Natural killer cell (primary cell): ENCODE data around the gene DHRS3. TPM values are rescaled to one million over a fixed set of nuclear protein-coding genes. Genes with fewer than 3 reads are reported as not detected.
"Not testable (repeated sequence)": the region's sequence is repeated elsewhere in the genome, so short reads cannot be mapped to it uniquely, and the experiment has no call there.

ENCODE experiments used
- ATAC-seq, 3 donors: fragments of 150-1000 bp in 2 of 3; fragments of 200-7000 bp in 1 of 3; cut with Tn5 transposase; 1 replicate in 1 of 3; 2 replicates in 2 of 3; pipeline ENCODE4 v1.10.0; 2021; ENCODE audit warnings: mild to moderate bottlenecking in 2 of 3, moderate library complexity in 2 of 3
- DNase-seq, 2 donors: peaks; one replicate each; pipeline versions ENCODE4 v3.0.0 to v3.0.0-alpha.2; 2013 to 2021; ENCODE audit warnings: mixed read lengths in 1 of 2
- H3K27ac ChIP-seq: one replicate; pipeline ENCODE4 v1.5.1; 2013; ENCODE audit warnings: mild to moderate bottlenecking, low read length
- H3K27me3 ChIP-seq: one replicate; pipeline ENCODE4 v1.6.1; 2013; ENCODE audit warnings: low read length; ENCODE audit not compliant: control insufficient read depth, insufficient read depth
- H3K36me3 ChIP-seq: one replicate; pipeline ENCODE4 v1.6.1; 2013; ENCODE audit warnings: low read length; ENCODE audit not compliant: control insufficient read depth, insufficient read depth
- H3K4me1 ChIP-seq: one replicate; pipeline ENCODE4 v1.6.1; 2013; ENCODE audit warnings: low read length; ENCODE audit not compliant: control insufficient read depth, insufficient read depth
- H3K4me3 ChIP-seq: one replicate; pipeline ENCODE4 v1.5.1; 2013; ENCODE audit warnings: low read length
- H3K9me3 ChIP-seq: one replicate; pipeline ENCODE4 v1.6.1; 2013; ENCODE audit warnings: low read length; ENCODE audit not compliant: control insufficient read depth, insufficient read depth
- H3K27ac Mint-ChIP-seq, 2 donors: one replicate each; pipeline ENCODE4 v1.8.0; 2022; ENCODE audit warnings: mild to moderate bottlenecking in 2 of 2, mixed read lengths in 2 of 2, moderate library complexity in 1 of 2
- H3K27me3 Mint-ChIP-seq, 2 donors: one replicate each; pipeline ENCODE4 v1.8.0; 2022; ENCODE audit warnings: low read depth in 2 of 2, mixed read lengths in 2 of 2
- H3K36me3 Mint-ChIP-seq: one replicate; pipeline ENCODE4 v1.8.0; 2022; ENCODE audit warnings: mixed read lengths
- H3K4me1 Mint-ChIP-seq, 2 donors: one replicate each; pipeline ENCODE4 v1.8.0; 2022; ENCODE audit warnings: mixed read lengths in 2 of 2
- H3K4me3 Mint-ChIP-seq: one replicate; pipeline ENCODE4 v1.8.0; 2022; ENCODE audit warnings: mild to moderate bottlenecking, moderate library complexity, mixed read lengths
- H3K9me3 Mint-ChIP-seq, 2 donors: one replicate each; pipeline ENCODE4 v1.8.0; 2022; ENCODE audit warnings: mixed read lengths in 2 of 2
- WGBS: methylation state at CpG from one replicate; pipeline ENCODE4 v1.1.7; 2013; ENCODE audit warnings: missing lambda C conversion rate; ENCODE audit not compliant: insufficient coverage; 5-methylcytosine and 5-hydroxymethylcytosine counted together
- intact Hi-C: fragments of 100-400 bp; cut with micrococcal nuclease; formaldehyde crosslinking; loops from one replicate; pipeline ENCODE4 v1.14.2; 2022
- total RNA-seq, 4 donors: library from RNA; stranded (reverse); fragments of 120-200 nt in 1 of 4; gene quantifications; one replicate each; pipeline versions ENCODE4 v1.2.3 to v1.2.4, GENCODE V29; 2013 to 2022
- TF ChIP-seq, protein P1 (sequence below): fragments of 200-600 bp; IDR thresholded peaks from one replicate; pipeline ENCODE4 v1.8.0; 2022; ENCODE audit warnings: antibody characterized with exemption

DHRS3 gene
- total RNA-seq, 3 donors from 2014 or later (not counting 1 experiment from before 2014, with no cell fraction given) = 106 to 175 (median 153) TPM

- intact Hi-C loops = no loop called here
- Histone ChIP-seq H3K27ac (no peak overlapping the region), H3K4me3 (no peak overlapping the region), H3K36me3 (no peaks in the 10 kb centered on the region), H3K4me1 (no peaks in the 10 kb centered on the region), H3K9me3 (peaks cover 5% of the 10 kb centered on the region), H3K27me3 (no peaks in the 10 kb centered on the region)
- Mint-ChIP-seq H3K27ac (no peak overlapping the region), H3K4me3 (no peak overlapping the region), H3K9me3 (peaks cover 0 to 2% of the 10 kb centered on the region in 2 donors), H3K4me1 (peaks cover 6 to 7% of the 10 kb centered on the region in 2 donors), H3K27me3 (peaks cover 0 to 5% of the 10 kb centered on the region in 2 donors), H3K36me3 (no peaks in the 10 kb centered on the region)
- TF ChIP-seq, protein P1, sequence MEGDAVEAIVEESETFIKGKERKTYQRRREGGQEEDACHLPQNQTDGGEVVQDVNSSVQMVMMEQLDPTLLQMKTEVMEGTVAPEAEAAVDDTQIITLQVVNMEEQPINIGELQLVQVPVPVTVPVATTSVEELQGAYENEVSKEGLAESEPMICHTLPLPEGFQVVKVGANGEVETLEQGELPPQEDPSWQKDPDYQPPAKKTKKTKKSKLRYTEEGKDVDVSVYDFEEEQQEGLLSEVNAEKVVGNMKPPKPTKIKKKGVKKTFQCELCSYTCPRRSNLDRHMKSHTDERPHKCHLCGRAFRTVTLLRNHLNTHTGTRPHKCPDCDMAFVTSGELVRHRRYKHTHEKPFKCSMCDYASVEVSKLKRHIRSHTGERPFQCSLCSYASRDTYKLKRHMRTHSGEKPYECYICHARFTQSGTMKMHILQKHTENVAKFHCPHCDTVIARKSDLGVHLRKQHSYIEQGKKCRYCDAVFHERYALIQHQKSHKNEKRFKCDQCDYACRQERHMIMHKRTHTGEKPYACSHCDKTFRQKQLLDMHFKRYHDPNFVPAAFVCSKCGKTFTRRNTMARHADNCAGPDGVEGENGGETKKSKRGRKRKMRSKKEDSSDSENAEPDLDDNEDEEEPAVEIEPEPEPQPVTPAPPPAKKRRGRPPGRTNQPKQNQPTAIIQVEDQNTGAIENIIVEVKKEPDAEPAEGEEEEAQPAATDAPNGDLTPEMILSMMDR = no peak
- no CpG with 5 or more reads among the region's 1 CpG for WGBS
- DNase-seq (no peak), ATAC-seq (no peak)
These were observed 44.5 kb upstream of the DHRS3 start for GRCh38 chr1:12662556-12662955.

GRCh38 chr1:12661606-12662219 lies 43.7 kb upstream of the DHRS3 start:
- Histone ChIP-seq H3K4me1 (no peaks in the 10 kb centered on the region), H3K4me3 (no peak overlapping the region), H3K9me3 (peaks cover 5% of the 10 kb centered on the region), H3K27ac (no peak overlapping the region), H3K36me3 (no peaks in the 10 kb centered on the region), H3K27me3 (no peaks in the 10 kb centered on the region)
- DNase-seq (no peak), ATAC-seq (no peak)
- no peak overlapping the region for H3K4me3 Mint-ChIP-seq
- H3K36me3 Mint-ChIP-seq = no peaks in the 10 kb centered on the region
- TF ChIP-seq, protein P1 = no peak
- H3K27ac Mint-ChIP-seq = no peak overlapping the region
- intact Hi-C loops = no loop called here
- 89% methylated on average over 6 of the region's 6 CpGs for WGBS
- H3K9me3 Mint-ChIP-seq = peaks cover 0 to 2% of the 10 kb centered on the region in 2 donors
- peaks cover 6 to 7% of the 10 kb centered on the region in 2 donors for H3K4me1 Mint-ChIP-seq
- H3K27me3 Mint-ChIP-seq = peaks cover 0 to 5% of the 10 kb centered on the region in 2 donors

DNA sequence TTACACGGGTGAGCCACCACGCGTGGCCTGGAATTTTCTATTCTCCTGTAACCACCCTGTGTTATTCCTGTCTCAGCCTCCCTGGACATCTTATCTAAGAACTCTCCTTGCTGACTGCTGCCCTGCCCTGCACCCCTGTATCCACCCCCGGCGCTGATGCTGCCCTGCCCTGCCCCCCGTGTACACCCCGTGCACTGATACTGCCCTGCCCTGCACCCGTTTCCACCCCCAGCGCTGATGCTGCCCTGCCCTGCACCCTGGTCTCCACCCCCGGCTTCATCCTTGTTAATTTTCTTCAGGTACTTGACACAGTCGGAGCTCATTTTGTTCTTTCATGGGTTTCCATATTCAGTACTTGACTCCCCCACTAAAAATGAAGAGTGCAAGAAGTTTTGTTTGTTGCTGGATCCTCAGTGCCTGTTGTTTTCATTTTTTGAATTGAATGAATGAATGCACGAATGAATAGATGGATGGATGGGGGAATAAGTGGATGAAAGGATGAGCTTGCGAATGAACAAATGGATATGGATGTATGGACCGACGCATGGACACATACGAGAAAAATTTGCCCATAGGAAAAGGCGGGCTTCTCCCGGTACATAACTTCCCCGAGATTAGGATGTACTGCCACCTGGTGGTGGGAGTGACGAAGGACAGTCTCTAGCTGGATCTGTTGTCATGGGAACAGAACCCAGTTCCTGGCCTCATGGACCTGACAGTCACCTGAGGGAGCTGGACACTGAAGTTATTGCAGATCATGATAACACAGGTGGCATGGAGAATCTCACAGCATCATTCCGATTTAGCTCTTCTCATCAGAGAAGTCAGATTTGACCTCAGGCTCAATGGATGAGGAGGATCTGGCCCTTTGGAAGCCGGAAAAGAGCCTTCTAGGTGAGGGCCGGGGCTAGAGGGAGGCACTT lies 40.8 kb upstream of the DHRS3 start:
- Mint-ChIP-seq H3K36me3 (no peaks in the 10 kb centered on the region), H3K9me3 (peaks cover 0 to 2% of the 10 kb centered on the region in 2 donors), H3K27me3 (peaks cover 0 to 5% of the 10 kb centered on the region in 2 donors), H3K4me3 (no peak overlapping the region), H3K4me1 (peaks cover 6 to 7% of the 10 kb centered on the region in 2 donors), H3K27ac (no peak overlapping the region)
- H3K36me3 ChIP-seq = no peaks in the 10 kb centered on the region
- peaks cover 5% of the 10 kb centered on the region for H3K9me3 ChIP-seq
- 44% methylated on average over 23 of the region's 23 CpGs for WGBS
- H3K4me1 ChIP-seq = no peaks in the 10 kb centered on the region
- no peaks in the 10 kb centered on the region for H3K27me3 ChIP-seq
- H3K4me3 ChIP-seq = no peak overlapping the region
- intact Hi-C loops = loop anchor here (1.0 to 5.0 kb wide), 4 partner anchors 251 to 541 kb away; no protein-coding TSS in a partner anchor
- ATAC-seq = peak; percentile 76 to 88 (median 87)
- TF ChIP-seq, protein P1 = peak; percentile 96
- no peak overlapping the region for H3K27ac ChIP-seq
- DNase-seq = peak; percentile 59 to 88

- not testable (repeated sequence) for DNase-seq, H3K4me3 ChIP-seq, H3K27ac Mint-ChIP-seq, H3K36me3 ChIP-seq, H3K4me1 Mint-ChIP-seq, H3K9me3 Mint-ChIP-seq, H3K27me3 ChIP-seq, H3K4me1 ChIP-seq, H3K4me3 Mint-ChIP-seq, ATAC-seq, H3K9me3 ChIP-seq, H3K27me3 Mint-ChIP-seq, H3K36me3 Mint-ChIP-seq, H3K27ac ChIP-seq
- 87% methylated on average over 9 of the region's 9 CpGs for WGBS
- intact Hi-C loops = loop anchor here (5.0 kb wide), 1 partner anchor 541 kb away; no protein-coding TSS in a partner anchor
These were observed 40.0 kb upstream of the DHRS3 start for GRCh38 chr1:12657885-12658512.
